ENCODE results near the gene PNPLA2.

GRCh38 chr11:810040-810567 lies 8.6 kb upstream of the PNPLA2 start:
- TF ChIP-seq CTCF (IDR thresholded peaks at IDR 0.05) (no peak), ZFX (IDR thresholded peaks at IDR 0.05; ENCODE audit: borderline replicate concordance) (no peak)
